HEK293 (cell line): ENCODE data around the gene CREBBP.

Experiments used
- MEIS1 ChIP-seq: sonication (generic); formaldehyde crosslinking; IDR thresholded peaks from 2 replicates; pipeline ENCODE4 v1.8.1; 2022; ENCODE audit warnings: missing genetic modification reagents, mild to moderate bottlenecking, borderline replicate concordance
- SCRT1 ChIP-seq: fragments of 450-650 bp; formaldehyde crosslinking; IDR thresholded peaks from 2 replicates; pipeline ENCODE4 v1.5.1; 2016; ENCODE audit warnings: missing biosample characterization, missing genetic modification characterization, borderline replicate concordance
- ZBTB1 ChIP-seq: fragments of 450-650 bp; formaldehyde crosslinking; IDR thresholded peaks from 2 replicates; pipeline ENCODE4 v1.5.1; 2016; ENCODE audit warnings: missing biosample characterization, missing genetic modification characterization
- TF ChIP-seq, protein P1 (sequence below): fragments of 450-650 bp; formaldehyde crosslinking; IDR thresholded peaks from 2 replicates; pipeline ENCODE4 v1.5.1; 2016; ENCODE audit warnings: missing biosample characterization, missing genetic modification characterization
- TF ChIP-seq, protein P2 (sequence below): fragments of 450-650 bp; formaldehyde crosslinking; IDR thresholded peaks from 2 replicates; pipeline ENCODE4 v1.5.1; 2016; ENCODE audit warnings: missing biosample characterization, missing genetic modification characterization

- no peak for TF ChIP-seq MEIS1 (CRISPR knock-in tag)
- TF ChIP-seq ZBTB1 (tag by site-specific recombination), result no peak
- TF ChIP-seq, protein P1, sequence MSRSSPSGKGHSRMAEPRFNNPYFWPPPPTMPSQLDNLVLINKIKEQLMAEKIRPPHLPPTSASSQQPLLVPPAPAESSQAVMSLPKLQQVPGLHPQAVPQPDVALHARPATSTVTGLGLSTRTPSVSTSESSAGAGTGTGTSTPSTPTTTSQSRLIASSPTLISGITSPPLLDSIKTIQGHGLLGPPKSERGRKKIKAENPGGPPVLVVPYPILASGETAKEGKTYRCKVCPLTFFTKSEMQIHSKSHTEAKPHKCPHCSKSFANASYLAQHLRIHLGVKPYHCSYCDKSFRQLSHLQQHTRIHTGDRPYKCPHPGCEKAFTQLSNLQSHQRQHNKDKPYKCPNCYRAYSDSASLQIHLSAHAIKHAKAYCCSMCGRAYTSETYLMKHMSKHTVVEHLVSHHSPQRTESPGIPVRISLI (tag by site-specific recombination), result no peak
- TF ChIP-seq, protein P2, sequence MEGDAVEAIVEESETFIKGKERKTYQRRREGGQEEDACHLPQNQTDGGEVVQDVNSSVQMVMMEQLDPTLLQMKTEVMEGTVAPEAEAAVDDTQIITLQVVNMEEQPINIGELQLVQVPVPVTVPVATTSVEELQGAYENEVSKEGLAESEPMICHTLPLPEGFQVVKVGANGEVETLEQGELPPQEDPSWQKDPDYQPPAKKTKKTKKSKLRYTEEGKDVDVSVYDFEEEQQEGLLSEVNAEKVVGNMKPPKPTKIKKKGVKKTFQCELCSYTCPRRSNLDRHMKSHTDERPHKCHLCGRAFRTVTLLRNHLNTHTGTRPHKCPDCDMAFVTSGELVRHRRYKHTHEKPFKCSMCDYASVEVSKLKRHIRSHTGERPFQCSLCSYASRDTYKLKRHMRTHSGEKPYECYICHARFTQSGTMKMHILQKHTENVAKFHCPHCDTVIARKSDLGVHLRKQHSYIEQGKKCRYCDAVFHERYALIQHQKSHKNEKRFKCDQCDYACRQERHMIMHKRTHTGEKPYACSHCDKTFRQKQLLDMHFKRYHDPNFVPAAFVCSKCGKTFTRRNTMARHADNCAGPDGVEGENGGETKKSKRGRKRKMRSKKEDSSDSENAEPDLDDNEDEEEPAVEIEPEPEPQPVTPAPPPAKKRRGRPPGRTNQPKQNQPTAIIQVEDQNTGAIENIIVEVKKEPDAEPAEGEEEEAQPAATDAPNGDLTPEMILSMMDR (tag by site-specific recombination), result no peak
- no peak for TF ChIP-seq SCRT1 (tag by site-specific recombination)
Measured at GRCh38 chr16:3752984-3753383, 127.5 kb downstream of the CREBBP start.
